ENCODE results near the gene VSTM2B.

VSTM2B gene

DNA sequence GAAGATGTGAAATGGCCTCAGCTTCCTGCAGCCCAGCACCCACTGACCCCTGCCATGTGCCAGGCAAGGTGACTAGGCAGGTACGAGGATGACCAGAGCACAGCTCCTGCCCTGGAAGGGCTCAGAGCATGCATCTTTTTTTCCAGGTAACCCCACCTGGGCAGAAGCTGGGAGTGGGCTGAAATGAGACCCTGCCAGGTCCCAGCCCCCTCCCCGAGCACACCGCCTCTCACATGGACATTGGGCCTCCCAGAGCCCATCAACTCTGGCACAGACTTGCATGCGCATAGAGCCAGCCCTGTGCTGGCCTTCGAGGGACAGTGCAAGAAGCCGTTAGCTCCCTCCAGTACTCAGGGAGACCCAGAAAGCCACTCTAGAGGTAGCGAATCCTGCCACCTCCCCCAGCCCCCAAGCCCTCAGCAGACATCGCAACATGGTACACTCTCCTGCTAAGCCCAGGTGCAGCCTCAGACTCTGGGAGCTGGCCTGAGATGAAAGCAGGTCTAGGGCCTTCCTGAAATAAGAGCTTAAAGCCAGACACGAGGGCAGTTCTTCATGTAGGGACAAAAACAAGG is 8.9 kb upstream of the VSTM2B start:
- no peak for DNase-seq

DNA sequence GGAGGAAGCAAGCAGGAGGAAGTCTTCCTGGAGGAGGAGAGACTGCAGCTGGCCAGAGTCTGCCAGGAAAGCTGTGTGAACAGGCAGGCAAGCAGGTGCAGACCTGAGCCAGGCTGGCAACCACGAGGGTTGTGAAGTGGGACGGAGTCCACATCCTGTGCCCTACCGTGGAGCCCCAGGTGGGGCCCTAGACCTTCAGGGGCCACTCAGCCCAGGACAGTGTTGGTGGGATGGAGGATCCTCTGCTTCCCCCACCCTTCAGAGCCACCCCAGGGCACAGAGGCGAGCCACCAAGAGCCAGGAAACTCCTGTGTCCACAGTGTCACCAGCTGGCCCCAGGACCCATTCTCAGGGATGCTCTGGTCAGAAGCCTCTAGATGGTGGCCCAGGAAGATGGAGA is 8.4 kb upstream of the VSTM2B start:
- no peak for DNase-seq

DNA sequence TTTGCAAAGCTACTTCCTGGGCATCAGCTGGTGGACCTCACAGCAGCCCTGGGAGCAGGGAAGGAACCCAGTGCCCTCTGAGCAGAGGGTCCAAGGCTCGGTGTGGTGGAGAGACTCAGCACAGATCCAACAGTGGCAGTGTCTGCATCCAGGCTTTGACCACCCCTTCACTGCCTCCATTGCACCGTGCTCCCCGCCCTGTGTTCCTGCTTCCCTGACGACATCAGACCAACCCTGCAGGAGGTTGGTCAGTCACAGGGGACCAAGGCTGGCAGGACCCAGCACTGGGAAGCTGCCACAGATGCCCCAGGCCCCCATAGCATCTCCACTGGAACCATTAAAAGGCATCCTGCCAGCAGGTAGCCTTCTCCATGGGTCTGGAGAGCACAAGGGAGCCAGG is 7.8 kb upstream of the VSTM2B start:
- no peak for DNase-seq

DNA sequence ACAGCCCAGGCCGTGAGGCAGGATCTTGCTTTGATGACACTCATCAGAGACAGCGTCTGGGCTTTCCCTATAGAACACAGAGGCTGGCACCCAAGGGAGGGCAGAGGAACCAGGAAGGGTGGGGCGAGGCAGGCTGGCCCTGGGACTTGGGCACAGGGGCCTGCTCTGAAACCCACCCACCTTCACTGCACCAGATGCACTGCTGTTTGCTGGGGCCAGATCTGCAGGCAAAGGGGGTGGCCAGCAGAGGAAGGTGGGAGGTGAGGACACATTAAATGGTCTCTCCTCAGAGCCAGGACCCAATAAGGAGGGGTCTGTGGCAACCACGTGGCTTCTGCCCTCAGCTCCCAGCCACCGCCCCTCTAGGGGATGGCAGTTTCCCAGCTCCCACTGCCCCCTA is 6.6 kb upstream of the VSTM2B start:
- DNase-seq: no peak

DNA sequence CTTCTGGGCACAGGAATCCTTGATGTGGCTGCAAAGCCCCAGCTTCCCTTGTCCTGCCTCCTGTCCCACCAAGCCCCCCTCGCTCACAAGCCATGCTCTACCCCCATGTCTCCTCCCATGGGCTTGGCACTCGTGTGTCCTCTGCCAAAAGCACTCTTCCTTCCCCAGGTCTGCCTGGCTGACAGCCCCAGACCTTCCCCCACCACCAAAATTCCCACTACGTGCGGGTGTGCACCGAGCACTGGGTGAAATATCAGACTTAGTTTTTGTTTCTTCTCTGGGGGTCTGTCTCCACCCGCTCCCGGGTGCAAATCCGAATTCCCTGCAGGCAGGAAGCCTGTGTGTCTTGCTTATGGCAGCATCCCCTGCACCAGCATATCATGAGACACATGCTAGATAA is 5.9 kb upstream of the VSTM2B start:
- DNase-seq: no peak

DNA sequence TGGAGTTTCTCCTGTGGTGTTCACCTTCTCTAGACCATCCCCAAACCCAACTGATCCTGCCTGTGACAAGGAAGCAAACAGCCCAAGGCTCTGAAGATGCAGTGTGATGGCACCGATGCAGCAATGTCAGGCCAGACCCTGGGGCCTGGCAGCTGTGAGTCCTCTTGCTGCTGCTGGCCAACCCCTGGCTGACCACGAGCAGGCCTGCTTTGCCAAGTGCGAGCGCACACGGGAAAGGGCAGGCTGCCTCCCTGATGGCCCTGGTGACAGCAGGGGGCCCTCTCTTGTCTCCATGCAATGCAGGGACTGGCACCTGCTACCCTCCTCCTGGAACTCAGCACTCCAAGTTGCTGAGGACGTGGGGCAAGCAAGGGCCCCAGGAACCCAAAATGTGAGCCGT is 5.4 kb upstream of the VSTM2B start:
- no peak for DNase-seq

DNA sequence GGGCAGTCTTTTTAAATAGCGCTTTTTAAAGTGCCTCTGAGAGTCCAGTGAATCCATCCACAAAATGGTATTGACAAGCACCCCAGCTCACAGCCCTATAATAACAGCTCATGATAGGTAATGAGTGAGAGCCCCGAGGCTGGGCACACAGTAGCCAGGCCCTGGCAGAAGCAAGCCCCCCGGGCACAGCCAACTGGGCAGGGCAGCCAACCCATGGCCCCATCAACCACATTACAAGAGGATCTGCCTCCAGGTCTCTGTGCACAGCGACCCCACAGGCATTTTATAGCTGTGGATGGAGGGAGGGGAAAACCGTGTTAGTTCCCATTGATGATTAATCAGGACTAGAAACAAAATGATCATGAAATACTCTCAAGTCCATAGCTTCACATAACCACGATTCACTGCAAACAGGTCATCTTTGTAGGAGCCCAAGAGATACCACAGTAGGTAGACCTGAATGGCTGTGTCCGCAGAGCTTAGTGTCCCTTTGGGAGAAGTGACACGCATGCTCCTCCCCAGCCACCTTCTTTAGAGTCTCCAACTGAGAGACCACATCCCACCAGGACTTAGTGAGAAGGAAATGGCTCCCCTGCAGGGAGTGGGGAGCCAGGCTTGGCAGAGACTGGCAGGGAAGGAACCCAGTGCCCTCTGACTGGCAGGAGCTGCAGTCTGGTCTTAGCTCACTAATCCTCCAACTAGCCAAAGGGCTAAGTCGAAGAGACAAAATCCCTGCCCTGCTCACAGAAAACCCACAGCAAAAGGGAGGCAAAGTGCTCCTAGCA is 4.3 kb upstream of the VSTM2B start:
- DNase-seq: no peak

DNA sequence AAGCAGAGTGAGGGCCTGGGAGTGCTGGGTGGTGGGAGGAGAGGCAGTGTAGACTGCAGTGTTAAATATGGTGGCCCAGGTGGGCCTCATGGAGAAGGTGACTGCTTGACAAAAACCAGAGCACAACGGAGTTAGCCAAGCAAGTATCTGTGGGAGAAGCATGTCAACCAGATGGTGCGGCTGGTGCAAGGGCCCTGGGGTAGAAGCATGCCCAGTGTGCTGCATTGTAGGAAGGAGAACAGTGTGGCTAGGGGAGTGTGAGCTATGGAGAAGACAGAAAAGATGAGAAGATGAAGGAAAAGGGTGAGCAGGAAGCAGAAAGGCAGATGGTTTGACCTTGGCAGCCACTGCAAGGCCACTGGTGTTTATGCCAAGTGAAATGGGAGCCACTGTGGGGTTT is 2.2 kb upstream of the VSTM2B start:
- DNase-seq: no peak

DNA sequence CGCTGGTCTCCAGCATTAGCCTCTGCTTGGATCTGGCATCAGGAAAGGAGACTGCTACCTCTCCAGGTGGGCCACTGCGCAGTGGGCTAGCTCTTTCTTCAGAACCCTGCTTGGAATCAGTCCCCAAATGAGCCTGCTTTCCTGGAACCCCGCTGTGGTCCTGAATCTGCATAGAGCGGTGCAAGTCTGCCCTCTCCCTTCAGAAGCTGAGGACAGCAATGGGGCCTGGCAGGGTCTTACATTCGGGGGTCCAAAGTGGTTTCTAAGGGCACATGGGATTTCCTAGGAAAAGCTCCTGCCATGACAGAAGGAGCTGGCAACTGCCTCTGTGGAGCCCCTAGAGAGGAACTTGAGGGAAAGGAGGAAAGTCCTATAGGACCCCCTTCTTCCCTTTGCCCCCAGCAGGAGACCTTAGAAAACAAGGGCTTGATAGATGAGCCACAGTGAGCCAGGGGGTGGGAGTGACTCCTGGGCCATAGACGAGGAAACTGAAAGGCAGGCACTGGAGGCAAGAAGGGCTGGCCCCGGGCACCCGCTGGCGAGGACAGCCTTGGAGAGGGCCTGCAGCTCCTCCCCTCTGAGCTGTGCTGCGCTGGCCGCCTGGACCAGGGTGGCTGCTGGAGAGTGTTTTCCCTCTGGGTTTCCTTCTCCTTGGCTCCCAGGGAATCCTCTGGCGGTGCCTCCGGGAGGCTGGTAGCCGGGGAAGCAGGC is 1.4 kb upstream of the VSTM2B start:
- DNase-seq: no peak

DNA sequence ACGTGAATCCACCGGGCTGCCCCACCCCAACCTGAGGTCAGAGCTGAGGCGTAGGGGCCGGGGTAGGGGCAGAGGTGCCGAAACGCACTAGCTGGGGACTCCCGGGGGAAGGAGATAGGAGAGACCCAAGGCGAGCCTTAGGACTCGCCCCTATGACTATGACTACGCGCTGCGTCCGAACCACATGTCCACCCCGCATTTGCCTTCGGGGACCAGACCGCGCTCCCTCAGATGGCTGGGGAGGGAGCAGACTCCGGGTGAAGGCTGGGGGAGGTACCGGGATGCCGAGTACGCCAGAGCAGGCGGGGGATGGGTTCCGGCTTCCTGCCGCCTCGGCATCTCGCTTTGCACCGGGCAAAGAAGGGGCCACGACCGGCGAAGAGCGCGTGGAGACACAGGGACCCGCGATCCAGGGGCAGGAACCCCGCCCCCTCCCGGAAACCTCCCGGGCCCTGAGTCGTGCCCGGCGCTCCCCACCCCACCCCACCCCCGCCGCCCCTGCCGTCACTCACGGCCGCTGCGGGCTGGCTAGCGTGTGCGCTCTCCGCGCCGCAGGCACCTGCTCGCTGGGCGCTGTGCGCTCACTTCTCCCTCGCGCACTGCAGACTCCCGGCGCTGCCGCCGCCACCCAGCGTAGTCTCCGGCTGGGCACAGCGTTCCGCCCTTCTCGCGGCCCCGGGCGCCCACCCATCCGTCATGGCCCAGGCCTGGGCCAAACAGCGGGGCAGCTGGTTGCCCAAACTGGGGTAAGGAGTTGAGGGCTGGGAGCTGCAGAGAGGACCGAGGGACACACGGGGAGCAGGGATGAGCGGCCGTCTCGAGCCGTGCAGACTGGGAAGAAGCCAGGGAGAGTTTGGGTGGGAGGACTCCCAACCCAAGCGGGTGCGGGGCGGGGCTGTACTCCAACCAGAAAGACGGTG is 622 bp upstream of the VSTM2B start:
- DNase-seq: no peak

DNA sequence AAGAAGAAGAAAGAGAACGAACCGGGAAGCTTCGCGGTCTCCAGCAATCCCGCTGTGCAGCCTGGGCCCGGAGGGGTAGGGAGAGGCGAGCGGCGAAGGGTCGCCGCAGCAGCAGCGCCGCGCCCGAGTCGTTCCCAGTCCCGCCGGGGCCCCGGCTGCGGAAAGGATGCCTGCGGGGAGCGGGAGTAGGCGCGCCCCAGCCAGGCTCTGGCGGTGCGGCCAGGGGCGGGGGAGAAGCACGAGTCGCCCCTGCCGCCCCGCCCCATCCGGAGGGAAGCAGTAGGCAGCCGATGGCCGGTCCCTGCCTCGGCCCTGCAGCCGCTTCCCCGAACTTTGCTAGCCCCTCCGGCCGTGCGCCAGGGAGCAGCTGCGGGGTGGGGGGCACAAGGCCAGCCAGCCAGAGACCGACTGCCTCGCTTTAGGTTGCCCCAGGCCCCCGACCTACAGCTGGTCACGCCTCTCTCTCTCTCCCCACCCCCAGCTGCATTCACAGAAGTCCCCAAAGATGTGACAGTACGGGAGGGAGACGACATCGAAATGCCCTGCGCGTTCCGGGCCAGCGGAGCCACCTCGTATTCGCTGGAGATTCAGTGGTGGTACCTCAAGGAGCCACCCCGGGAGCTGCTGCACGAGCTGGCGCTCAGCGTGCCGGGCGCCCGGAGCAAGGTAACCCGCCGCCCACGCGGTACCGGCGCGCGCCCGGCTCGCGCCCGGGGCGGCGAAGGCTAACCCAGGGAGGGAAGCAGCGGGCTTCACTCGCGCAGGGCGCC is 1.1 kb downstream of the VSTM2B start:
- no peak for DNase-seq

DNA sequence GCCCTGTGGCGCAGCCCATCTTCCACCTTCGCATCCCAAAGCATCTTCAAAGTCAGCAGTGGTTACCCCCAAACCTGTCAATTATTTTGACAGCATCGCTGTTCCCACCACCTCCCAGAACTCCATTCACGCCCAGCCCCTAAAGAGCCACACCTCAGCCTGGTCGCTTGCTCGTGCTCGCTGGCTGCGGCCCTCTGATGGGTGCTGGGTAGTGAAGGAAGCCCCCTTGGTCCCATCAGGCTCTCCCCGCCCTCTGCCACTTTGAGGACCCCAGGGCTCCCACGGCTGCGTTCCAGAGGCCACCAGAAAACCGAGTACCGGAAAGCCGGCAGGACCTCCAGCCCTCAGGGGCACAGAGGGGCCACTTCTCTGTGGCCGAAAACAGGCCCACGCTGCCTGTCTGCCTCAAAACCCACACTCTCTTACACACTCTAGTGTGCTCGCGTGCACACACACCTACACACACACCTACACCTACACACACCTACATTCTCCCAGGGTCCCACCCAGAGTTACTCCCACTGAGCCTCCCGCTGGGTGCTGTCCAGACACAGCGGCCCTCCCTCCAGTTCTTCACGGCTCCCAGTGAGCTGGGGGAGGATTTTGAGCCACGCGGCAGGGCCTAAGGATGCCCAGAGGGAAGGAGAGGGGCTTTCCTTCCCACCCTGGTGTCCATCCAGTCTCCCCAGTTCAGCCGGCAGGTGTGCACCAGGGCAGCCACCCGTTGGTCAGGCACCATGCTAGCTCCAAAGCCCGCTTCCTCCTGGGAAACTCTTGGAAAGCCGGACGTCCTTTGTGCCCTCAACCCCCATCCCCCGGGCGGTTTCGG is 1.9 kb downstream of the VSTM2B start:
- no peak for DNase-seq

DNA sequence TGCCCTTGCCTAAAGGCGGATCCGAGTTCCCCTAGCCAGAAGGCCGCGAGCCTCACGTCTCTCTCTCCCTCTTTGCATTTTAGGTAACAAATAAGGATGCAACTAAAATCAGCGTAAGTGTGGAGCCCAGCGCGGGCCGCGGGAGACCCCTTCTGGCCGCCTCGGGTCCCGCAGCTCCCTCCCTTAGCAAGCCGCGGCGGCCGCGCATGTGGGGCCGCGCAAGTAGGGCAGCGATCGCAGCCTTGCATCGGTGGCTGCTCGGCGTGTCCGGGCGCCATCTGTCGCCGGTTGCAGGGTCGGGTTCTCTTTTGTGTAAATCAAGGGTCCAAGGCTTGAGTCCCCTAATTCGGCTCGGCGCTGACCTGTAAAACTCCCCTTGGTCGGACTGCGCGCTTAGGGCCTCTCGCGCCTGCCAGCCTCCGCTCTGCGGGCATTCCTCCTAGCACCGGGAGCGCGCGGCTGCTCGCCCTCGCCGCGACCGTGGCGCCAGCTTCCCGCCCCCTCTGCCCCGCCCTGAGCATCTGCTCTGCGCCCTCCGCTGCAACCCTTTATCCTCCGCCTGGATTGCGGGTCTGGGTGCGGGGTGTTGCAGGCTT is 2.7 kb downstream of the VSTM2B start:
- peak in 1 of 2 experiments; percentile 52 for DNase-seq

DNA sequence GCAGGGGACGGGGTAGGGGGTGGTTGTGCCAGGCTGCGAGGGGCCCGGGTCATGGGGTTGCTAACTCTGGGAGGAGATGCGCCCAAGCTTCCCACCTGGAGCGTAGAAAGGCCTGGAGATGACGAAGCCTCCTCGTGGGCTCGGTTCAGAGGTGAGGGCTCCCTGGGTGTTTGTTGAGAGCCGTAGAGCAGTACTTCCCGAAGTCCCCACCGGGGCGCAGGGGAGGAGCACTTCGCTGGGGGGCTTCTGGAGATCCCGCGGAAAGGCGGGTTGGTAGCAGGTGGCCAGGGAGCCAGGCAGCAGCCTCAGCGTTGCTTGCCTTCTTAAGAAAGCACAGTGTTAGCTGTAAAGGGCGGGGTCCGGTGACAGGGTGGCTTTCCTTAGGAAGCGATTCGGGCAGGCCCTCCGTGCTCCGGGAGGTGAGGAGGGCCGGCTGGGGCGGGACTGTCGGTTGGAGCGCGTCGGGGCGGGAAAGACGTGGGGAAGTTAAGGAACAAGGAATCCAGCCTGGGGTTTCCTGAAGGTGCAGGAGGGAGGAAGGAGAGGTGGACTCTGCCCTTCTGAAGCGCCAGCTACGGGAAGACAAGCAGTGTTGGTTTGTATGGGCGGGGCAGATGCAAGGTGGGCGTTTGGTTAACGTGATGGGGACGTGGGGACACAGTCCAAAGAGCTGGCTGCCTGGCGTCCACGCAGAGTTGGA is 3.3 kb downstream of the VSTM2B start:
- DNase-seq: no peak

DNA sequence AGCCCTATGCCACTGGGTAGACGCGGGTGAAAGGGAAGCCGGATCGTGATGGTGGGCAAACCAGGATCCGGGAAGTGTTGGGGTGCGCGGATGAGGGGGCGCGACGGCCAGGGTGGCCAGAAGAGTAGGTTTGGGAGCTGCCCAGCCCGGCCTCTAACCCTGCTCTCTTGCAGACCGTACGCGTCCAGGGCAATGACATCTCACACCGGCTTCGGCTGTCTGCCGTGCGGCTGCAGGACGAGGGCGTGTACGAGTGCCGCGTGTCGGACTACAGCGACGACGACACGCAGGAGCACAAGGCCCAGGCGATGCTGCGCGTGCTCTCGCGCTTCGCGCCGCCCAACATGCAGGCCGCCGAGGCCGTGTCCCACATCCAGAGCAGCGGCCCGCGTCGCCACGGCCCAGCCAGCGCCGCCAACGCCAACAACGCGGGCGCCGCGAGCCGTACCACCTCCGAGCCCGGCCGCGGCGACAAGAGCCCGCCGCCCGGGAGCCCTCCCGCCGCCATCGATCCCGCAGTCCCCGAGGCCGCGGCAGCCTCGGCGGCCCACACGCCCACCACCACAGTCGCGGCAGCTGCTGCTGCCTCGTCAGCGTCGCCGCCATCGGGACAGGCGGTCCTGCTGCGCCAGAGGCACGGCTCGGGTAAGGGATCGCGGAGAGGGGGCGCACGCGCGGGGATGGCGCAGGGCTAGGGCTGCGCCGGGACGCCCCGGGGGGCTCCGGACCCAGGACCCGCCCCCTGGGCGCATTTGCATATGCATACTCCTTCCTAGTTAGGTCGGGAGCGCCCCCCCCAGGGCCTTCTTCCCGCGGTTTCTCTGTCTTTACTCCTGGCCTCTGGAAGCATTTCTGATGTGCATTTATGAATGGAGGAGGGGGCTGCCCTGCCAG is 4.1 kb downstream of the VSTM2B start:
- no peak for DNase-seq

DNA sequence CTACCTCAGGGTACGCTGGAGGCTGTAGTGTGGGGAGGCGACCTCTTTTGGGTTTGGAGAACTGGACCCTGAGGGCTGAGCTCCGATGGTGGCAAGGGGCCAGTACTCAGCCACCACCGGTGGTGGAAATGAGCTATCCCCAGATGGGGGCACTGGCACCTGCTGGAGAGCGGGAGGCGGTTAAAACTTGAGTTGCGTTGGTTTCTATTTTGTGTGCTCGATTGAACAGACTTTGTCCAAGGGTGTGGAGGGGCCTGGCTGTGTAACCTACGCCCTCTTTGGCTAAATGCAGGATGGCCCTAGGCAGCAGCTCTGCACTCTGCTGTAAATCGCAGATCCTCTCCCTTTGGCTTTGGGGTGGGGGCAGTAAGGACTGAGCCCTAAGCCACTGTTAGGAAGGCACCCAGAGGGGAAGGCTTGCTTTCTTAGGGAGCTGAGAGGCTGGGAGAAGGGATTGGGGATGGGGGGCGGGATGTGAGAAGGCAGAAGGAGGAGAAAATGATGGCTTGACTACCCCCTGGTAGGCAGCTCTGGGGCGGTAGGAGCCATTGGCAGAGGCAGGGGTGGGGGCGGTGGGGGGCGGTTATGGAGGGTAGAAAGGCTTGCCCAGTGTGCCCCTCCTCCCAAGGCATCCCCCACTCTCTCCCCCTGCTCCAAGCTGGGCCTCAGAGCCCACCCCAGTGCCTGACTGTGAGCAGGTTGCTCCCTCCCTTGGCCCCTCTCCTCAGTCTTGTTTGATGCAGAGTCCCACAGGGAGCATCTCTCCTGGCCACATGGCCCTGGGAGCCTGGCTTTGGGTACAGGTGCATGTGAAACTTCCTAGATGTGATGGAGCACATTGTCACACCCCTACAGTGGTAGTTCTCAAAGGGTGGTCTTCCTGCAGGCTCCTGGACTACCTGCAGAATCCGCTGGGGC is 5.0 kb downstream of the VSTM2B start:
- no peak for DNase-seq

DNA sequence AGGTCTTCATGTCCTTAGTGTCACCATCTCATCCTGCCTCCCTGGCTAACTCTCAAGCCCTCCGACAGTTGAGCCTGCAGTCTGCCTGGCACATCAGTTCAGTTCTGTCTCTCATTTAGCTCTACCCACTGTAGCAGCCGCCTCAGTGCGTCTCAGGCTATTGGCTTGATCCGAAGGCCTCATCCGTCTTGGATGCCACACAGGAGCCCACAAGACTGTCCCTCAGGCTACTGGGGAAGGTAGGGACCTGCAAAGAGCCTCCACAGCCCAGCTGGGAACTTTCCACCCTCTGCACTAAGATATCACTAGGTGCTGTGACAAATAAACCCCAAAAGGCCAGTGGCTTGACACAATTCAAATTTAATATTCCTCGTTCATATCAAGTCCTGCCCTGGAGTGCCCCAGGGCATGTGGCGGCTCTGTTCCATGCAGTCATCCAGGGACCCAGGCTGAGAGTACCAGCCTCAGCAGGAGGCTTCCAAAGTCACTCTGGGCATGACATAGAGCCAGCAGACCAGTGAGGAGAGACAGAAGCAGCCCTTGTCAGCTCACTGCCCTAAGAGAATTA is 5.7 kb downstream of the VSTM2B start:
- no peak for DNase-seq

DNA sequence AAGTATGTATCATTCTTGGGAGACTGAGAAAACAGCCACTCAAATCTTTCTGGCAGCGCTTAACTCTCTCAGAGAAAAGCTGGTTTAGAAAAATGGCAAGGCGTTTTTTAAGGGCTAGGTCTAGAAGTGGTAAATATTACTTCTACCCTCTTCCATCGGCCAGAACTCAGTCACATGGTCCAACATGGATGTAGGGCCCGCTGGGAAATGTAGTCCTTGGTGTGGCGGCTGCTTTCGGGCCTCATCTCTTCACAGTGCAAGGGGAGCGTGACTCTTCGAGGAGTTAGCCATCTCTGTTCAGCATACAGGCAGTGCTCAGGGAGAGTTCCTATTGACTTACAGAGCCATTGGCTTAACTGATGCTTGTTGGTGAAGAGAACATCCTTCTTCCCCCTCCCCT is 6.3 kb downstream of the VSTM2B start:
- no peak for DNase-seq
